Eye (tissue), 1 donor: ENCODE measurements around the gene SCIMP.
A peak's percentile ranks its signal among the peaks of the same experiment; 100 is the strongest.
"Not testable (repeated sequence)": the region's sequence is repeated elsewhere in the genome, so short reads cannot be mapped to it uniquely, and the experiment has no call there.

Experiments
- DNase-seq: peaks from one replicate; pipeline ENCODE4 v3.0.0-alpha.2; 2015

SCIMP gene

DNA sequence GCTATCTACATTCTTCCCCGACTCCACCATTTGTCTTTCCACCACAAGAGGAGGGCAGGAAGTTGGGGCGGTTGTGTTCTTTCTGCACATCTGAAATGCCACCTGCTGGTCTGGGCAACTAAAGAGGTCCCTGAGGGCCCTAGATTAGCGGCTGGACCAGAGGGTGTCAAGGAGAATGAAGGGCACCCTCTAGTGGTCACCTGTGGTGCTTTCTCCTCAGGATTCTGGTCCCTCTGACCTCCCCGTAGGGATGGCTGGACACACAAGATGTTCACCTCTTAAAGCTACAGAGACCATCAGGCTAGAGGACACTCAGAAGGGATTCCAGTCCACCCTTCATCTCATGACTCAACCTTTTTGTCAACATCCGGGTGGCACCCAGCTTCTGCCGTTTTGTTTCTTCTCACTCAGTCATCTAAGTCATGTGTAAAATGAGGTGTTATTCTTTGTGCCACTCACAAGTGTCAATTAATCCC, 2.9 kb upstream of the SCIMP start:
- peak; percentile 29 for DNase-seq

DNA sequence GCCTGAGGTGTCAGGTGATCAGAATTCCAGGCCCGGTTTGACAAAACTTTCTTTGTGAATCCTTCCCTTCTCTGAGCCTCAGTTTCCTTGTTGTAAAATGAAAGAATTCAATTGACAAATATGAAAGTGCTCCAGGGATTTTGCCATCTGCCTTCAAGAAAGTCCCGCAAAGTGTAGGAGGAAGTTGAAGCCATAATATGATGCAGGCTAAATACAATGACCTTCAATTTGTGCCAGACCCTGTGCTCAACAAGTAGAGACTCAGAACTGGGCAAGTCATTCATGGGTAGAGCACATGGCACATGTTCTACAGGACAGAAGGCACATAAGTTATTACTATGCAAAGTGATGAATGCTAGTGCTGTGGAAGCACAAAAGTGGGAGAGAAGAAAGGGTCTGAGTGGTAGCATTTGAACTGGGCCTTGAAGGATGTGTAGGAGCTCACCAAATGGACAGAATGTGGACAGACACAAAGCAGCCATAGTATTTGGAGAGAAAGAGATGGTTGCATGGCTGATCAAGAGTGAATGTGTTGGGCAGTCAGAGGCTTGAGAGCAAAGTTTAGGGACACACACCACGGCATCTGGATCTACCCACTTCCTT, 2.4 kb upstream of the SCIMP start:
- no peak for DNase-seq

DNA sequence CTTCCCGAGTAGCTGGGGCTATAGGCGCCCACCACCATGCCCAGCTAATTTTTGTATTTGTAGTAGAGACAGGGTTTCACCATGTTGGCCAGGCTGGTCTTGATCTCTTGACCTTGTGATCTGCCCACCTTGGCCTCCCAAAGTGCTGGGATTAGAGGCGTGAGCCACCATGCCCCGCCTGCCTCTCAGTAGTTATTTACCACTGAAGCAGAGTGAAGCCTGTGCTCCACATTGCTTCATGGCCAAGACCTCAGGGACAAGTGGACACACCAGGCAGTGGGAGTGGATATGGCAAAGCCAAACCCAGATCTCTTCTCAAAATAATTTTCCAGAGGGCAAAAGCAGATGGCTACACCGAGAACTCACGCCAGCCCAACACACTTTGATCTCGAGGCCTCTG, 1.2 kb downstream of the SCIMP start:
- not testable (repeated sequence) for DNase-seq

DNA sequence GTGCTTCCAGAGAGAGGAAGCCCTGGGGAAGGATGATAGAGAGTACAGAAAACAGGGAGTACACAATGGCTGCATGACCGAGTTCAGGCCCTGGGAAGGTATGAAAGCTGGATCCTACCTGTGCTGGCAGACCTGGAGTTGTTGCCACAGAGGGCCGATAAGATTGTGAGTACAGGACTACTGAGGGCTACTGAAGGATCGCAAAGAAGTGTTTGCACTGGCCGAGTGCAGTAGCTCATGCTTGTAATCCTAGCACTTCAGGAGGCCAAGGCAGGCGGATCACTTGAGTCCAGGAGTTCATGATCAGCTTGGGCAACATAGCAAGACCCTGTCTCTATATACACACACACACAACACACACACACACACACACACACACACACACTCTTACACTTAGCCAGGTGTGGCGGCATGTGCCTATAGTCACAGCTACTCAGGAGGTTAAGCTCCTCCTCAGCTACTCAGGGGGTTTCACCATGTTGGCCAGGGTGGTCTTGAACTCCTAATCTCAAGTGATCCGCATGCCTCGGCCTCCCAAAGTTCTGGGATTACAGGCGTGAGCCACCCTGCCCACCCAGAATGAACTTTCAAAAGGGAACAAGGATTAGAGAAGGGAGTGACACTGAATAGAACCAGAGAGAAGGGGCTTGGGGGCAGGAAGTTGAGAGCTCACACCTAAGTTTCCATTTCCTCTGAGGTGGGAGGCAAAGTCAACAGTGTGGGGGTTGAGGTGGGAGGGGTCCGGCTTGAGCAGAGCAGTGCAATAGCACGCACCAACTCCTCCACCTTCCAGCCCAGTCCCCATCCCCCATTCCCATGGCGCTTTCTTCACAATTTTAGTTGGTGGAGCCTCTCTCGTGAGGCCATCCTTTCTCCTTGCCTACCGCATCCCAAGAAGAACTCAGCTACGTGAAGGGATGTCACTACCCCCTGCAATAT, 7.5 kb downstream of the SCIMP start:
- no peak for DNase-seq

DNA sequence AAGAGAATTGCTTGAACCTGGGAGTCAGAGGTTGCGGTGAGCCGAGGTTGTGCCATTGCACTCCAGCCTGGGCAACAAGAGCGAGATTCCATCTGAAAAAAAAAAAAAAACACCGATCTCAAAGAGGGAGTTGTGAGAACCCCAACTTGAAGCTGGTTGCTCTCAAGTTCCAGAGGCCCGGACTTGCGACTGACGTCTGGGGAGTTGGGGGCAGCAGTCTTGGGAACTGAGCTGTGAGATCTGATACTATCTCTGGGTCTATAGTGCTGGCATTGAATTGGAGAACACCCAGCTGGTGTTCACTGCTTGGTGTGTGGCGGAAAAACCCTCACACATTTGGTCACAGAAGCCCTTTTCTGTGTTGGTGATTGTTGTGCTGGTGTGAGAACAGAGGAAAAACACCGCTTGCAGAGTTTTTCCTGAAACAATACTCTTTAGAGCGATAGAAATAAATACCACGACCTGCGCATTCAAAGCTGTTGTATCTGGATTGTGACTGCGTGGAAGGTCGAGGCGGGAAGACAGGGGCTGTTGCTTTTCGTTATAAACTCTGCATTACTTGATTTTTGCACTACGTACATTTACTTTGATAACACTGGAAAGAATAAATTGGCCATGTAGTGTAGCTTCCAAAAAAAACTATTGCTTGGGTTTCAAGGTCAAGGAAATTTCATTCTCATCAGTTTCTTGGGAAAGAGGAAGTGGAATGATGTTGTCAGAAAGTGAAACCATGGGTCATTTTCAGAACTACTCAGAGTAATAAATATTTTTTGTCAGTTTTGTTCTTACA, 8.8 kb downstream of the SCIMP start:
- DNase-seq, result no peak

DNA sequence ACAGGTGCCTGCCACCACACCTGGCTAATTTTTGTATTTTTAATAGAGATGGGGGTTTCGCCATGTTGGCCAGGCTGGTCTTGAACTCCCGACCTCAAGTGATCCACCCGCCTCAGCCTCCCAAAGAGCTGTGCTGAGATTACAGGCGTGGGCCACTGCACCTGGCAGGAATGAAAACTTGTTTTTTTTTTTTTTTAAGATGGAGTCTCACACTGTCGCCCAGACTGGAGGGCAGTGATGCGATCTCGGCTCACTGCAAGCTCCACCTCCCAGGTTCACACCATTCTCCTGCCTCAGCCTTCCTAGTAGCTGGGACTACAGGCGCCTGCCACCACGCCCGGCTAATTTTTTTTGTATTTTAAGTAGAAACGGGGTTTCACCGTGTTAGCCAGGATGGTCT, 12.7 kb downstream of the SCIMP start:
- not testable (repeated sequence) for DNase-seq

DNA sequence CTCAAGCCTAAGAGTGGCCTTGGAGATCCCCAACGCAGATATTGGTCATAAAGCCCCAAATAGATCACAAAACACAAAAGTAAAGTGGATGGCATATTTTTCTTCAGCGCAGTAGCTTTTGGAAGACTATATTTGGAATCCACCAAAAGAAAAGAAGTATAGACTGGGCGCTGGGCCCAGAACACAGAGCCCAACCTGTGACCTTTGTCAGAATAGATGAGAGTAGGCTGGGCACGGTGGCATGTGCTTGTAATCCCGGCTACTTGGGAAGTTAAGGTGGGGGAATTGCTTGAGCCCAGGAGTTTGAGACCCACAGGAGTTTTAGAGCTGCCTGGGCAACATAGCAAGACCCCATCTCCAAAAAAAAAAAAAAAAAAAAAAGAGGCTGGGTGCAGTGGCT, 14.6 kb downstream of the SCIMP start:
- DNase-seq, result no peak

DNA sequence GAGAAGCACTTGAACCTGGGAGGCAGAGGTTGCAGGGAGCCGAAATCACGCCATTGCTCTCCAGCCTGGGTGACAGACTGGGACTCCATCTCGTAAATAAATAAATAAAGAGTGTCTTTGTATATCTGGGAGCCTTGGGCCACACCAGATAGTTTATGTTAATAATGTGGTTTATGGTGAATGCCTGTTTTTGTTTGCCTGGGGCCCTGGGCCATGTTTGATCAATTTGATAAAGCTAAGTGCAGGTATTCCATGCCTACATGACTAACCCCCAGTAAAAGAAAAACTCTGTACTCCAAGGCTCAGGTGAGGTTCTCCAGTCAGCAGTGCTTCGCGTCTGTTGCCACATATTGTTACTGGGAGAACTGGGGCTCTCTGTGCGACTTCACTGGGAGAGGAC, 15.1 kb downstream of the SCIMP start:
- no peak for DNase-seq

DNA sequence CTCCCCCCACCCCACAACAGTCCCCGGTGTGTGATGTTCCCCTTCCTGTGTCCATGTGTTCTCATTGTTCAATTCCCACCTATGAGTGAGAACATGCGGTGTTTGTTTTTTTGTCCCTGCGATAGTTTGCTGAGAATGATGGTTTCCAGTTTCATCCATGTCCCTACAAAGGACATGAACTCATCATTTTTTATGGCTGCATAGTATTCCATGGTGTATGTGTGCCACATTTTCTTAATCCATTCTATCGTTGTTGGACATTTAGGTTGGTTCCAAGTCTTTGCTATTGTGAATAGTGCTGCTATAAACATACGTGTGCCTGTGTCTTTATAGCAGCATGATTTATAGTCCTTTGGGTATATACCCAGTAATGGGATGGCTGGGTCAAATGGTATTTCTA, 17.1 kb downstream of the SCIMP start:
- DNase-seq, result not testable (repeated sequence)

DNA sequence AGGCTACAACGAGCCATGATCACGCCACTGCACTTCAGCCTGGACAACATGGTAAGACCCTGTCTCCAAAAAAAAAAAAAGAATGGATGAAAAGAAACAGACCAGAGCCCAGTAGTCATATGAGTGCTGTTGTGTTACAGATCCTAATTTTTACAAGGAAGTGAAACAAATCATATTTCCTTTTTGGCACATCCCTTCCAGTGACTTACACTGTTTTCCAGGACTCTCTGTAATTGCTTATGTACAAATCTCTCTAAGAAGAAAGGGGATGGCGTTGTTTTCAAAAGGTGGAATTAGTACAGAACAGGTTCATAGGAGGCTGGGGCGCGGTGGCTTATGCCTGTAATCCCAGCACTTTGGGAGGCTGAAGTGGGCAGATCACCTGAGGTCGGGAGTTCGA, 23.2 kb downstream of the SCIMP start:
- no peak for DNase-seq

DNA sequence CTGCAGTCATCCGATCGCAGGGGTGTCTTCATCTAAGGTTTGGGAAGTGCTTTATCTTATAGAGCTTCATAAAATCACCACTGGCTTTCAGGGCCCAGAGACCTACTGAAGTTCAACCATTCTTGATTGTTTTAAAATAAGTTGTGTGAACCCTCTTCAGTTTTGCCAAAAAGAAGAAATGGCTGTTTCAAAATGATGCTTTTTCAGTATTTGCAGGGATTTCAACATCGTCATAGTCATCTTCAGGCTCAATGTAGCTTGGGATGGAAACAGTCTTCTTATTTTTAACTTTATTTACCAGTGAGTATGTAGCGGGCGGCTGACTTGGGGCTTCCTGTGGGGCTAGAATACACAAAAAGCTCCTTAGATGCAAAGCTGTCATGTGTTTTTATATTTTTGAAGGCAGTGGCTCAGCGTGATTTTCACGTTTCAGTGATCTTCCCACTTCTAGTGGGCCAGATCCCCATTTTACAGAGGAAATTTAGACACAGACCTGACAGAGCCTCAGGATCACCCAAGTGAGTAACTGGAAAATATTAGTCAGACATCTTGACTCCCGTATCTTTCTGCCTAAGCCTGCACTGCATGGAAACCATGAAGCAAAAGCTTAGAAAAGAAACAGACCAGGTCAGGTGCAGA, 23.9 kb downstream of the SCIMP start:
- no peak for DNase-seq

DNA sequence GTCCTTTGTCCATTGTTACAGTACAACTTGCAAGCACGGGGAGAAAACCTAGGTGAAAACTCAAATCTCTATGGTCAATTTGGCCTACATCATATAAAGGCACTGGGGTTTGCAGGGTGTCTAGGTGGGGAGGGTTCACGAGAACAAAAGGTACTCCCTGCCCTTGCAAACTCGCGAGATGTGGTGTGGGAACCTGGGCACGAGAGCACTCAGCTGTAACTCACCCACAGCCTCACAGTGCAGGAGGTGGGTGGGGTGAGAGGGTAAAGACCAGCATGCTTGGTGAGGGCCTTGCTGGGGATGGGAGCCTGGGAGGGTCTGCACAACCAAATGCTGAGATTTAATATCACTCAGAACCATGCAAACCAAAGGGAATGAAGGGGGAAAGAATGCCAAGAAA, 24.6 kb downstream of the SCIMP start:
- DNase-seq, result no peak

DNA sequence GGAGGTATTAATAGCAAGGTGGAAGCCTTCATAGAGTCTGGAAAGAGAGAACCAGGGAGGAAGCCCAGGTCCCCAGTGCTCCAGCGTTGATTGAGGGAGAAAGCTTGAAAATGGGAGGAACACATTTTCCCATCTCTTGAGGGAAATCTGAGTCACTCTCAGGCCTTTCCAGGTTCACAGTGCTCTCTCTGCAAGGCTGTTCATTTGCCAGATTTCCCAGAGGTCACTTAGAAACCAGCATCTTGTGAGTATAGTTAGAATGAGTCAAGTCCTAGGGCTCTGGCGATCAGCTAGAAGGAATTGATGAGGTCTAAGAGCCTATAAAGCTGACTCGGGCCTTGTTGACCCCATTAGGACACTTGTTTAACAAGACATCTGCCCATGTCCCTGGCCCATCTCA, 25.3 kb downstream of the SCIMP start:
- DNase-seq, result no peak

DNA sequence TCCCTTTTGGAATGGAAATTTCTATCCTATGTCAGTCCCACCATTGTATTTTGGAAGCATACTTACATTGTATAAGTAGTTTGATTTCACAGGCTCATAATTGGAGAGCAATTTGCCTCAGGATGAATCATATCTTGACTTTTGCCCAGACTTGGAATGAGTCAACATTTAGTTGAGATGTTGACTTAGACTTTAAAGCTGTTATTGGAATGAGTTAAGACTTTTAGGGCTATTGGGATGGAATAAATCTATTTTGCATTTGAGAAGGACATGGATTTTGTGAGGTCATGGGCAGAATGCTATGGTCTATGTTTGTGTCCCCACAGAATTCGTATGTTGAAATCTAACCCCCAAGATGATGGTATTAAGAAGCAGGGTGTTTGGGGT, 30.8 kb downstream of the SCIMP start:
- no peak for DNase-seq

DNA sequence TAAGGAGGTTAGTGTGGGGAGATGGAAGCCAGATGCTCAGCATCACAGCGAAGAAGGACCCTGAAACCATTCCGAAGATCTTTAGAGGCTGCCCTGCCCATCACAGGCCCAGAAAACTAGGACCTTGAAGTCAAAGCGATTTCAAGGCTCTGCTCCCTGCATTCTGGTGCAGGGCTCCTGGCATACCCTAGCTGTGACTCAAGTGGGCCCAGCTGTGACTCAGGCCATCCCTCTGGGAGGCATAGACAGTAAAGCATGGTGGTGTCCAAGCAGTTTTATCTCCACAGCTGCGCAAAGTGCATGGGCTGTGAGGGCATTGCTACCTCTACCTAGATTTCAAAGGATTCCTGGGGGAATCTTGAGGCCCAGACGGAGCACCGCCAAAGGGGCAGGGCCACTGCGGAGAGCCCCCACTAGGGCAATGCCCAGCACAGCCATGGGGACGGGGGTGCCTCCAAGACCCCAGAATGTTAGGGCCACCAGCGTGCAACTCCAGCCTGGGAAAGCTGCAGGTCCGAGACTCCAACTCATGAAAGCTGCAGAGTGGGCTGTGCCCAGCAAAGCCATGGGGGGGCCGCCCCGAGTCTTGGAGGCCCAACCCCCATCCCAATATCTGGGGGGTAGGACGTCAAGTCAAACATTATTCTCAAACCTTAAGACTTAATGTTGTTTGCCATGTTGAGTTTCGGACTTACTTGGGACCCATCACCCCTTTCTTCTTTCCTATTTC, 31.3 kb downstream of the SCIMP start:
- no peak for DNase-seq

DNA sequence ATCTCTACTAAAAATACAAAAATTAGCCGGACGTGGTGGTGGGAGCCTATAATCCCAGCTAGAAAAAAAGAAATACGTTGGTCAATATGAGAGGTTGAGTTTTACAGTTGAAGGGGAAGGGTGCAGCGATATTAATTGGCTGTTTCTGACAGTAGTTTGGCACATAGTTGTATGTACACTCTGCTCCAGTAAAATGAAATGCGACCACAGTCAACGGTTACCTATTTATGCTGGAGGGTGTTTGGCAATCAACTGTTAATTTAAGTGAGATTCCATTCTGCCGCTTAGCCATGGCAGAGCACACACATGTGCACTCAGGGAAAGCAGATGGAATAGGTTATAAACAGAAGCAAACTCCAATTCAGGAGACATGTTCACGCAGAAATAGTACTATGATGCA, 33.6 kb downstream of the SCIMP start:
- DNase-seq, result no peak

DNA sequence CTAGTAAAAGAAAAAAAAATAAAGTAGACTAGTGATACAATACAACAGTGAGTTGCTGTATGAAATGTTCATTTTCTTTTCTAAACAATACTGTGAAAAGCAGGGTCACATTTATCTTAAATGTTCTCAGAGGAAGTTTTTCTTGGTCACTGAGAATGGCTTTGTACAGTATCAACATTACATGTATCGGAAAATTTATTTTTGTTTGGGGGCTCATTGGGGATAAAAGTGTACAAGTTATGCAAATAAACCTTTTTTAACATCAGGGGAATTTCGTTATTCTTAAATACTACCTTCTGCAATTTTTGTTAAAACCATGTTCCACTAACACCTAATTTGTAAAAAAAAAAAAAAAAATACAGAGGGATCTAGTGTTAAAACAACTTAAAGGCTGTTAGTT, 34.3 kb downstream of the SCIMP start:
- DNase-seq, result no peak

DNA sequence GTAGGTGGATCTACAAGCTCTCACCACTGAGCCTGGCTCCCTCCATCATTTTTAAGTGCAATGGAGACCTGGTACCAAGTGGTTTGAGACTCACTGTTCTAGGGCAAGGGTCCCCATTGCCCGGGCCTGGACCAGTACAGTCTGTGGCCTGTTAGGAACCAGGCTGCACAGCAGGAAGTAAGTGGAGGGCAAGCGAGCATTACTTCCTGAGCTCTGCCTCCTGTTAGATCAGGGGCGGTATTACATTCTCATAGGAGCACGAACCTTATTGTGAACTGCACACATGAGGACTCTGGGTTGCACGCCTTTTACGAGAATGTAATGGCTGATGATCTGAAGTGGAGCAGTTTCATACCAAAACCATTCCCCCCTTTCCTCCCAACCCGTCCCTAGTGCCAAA, 36.2 kb downstream of the SCIMP start:
- no peak for DNase-seq

DNA sequence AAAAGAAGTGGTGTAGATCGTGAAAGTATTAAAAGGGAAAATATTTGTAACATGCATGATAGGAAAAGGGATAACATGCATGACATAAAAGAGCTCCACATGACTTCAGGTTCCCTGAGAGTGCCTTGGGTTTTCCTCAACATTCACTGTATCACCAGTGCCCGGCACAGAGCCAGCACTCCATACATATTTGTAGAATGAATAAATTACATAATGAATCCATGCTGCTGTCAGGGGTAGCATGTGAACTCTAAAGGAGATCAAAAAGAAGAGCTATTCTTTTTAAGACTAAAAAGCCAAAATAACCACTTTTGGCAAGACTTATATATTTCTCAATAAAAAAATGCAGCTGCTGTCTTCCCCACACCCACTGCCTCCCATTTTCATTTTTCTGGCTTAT, 40.3 kb downstream of the SCIMP start:
- DNase-seq, result no peak

DNA sequence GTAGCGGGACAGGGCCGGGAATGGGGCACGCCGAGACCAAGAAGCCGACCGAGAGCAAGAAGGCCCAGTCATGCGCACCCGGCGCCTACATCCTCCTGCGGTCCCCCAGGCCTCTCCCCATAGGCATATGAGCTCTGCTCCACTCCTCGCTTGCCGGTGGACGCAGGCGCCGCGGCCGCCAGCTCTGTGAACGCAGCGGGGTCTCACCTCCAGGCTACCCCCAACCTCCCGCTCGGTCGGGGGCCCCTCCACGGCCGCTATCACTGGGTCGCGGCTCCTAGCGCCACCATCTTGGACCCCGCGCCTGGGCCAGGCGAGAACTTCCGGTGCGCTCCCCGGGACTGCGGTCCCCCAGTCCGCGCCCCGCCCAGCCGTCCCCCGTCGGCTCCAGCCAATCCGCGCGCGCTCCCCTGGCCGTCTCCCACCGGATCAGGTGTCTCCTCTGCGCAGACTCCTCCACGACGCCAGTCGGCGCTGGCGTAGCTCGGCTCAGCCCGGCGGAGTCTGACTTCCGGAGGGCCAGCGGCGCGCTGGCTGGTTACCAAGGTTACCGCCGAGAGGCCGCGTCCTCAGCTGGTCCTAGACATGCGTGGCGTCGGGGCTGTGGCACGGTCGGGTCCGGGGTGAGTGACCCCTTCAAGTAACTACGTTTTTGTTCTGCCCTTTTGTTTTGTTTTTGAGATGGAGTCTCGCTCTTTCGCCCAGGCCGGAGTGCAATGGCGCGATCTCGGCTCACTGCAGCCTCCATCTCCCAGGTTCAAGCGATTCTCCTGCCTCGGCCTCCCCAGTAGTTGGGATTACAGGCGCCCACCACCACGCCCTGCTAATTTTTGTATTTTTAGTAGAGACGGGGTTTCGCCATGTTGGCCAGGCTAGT, 42.9 kb downstream of the SCIMP start, which contains the start of gene ZNF594:
ZNF594 (minus strand) TSS at position 328 of the 877 bp plus-strand sequence. CDS start 7,612 bp downstream, outside the sequence.
- DNase-seq, result peak; percentile 98

DNA sequence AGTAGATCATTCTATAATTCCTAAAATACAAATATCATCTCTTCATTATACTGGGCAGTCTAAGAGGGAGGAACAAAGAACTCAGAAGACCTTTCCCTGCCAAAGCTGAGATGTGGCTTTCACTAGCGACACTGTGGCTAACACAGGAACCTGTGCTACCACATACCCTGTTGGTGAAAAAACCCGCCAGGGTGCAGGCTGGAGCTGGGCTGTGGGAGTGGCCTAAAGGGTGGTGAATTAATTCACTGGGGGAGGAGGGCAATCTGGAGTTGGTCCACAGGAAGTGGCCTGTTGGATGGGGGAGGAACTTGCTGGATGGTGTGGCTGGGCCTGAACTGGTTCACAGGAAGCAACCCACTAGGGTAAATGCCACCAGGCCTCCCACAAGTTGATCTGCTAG, 50.4 kb downstream of the SCIMP start:
- DNase-seq, result no peak
